HepG2 (cell line): Measurements from ENCODE around the gene CDC6. TPM values are rescaled to one million over a fixed set of nuclear protein-coding genes. Genes with fewer than 3 reads are reported as not detected.

Source experiments
- CENPT ChIP-seq: sonication (generic); formaldehyde crosslinking; IDR thresholded peaks from 2 replicates; pipeline ENCODE4 v1.8.0; 2022; ENCODE audit warnings: low read depth, mild to moderate bottlenecking, moderate library complexity, missing genetic modification reagents
- CENPX ChIP-seq: sonication (generic); formaldehyde crosslinking; IDR thresholded peaks from 2 replicates; pipeline ENCODE4 v1.9.0; 2021; ENCODE audit warnings: mild to moderate bottlenecking, missing genetic modification reagents, moderate library complexity
- MAFK ChIP-seq, 2 experiments: IDR thresholded peaks in 1 of 2; conservative IDR thresholded peaks in 1 of 2; 2 replicates each; pipeline ENCODE4 v1.6.1; 2011; ENCODE audit warnings: improper control_type of control experiment in 2 of 2, low read length in 2 of 2
- MATR3 ChIP-seq: sonication (generic); formaldehyde crosslinking; IDR thresholded peaks from 2 replicates; pipeline ENCODE4 v1.4.0; 2020; ENCODE audit warnings: missing genetic modification reagents
- MTF1 ChIP-seq: sonication (generic); formaldehyde crosslinking; IDR thresholded peaks from 2 replicates; pipeline ENCODE4 v1.5.0; 2020; ENCODE audit warnings: missing genetic modification reagents
- PRPF4 ChIP-seq: fragments of 200-400 bp; formaldehyde crosslinking; IDR thresholded peaks from 2 replicates; pipeline ENCODE4 v1.6.1; 2016; ENCODE audit warnings: low read length, low read depth; ENCODE audit not compliant: poor library complexity, severe bottlenecking
- RFXAP ChIP-seq: sonication (generic); formaldehyde crosslinking; IDR thresholded peaks from 2 replicates; pipeline ENCODE4 v1.4.0; 2020; ENCODE audit warnings: missing genetic modification reagents, borderline replicate concordance
- TCF7L2 ChIP-seq: IDR thresholded peaks from 2 replicates; pipeline ENCODE4 v1.6.1; 2011; ENCODE audit warnings: mild to moderate bottlenecking, low read depth, low read length, moderate library complexity
- ZNF367 ChIP-seq: sonication (generic); formaldehyde crosslinking; IDR thresholded peaks from 2 replicates; pipeline ENCODE4 v1.4.0; 2020; ENCODE audit warnings: missing genetic modification reagents, borderline replicate concordance
- ZNF749 ChIP-seq: sonication (generic); formaldehyde crosslinking; IDR thresholded peaks from 2 replicates; pipeline ENCODE4 v1.8.0; 2022; ENCODE audit warnings: mild to moderate bottlenecking, missing genetic modification reagents, moderate library complexity, borderline replicate concordance
- polyA plus RNA-seq, 8 experiments: library from polyadenylated mRNA; depleted of rRNA in 3 of 8; stranded (reverse) in 7 of 8; unstranded in 1 of 8; fragments of >200 nt; fragmentation: Illumina TruSeq in 4 of 8; extraction: Trizol in 4 of 8; gene quantifications; 2 replicates each; pipeline versions ENCODE4 v1.2.1 to v1.2.3, GENCODE V29; 2011 to 2016; ENCODE audit warnings: low read depth in 4 of 8, missing spikeins in 1 of 8, mixed read lengths in 1 of 8; ENCODE audit not compliant: insufficient read depth in 1 of 8
- total RNA-seq, 5 experiments: library from RNA; depleted of rRNA; stranded (reverse); fragments of >200 nt; fragmentation: Illumina TruSeq; extraction: Trizol; gene quantifications; 2 replicates each; pipeline ENCODE4 v1.2.3, GENCODE V29; 2016; ENCODE audit warnings: low read depth in 1 of 5
- TF ChIP-seq, protein P1 (sequence below): sonication (generic); formaldehyde crosslinking; IDR thresholded peaks from 2 replicates; pipeline ENCODE4 v1.8.1; 2023; ENCODE audit warnings: mild to moderate bottlenecking, missing genetic modification reagents
- TF ChIP-seq, protein P2 (sequence below): sonication (generic); formaldehyde crosslinking; IDR thresholded peaks from 2 replicates; pipeline ENCODE4 v1.4.0; 2020; ENCODE audit warnings: low read depth, mild to moderate bottlenecking, missing genetic modification reagents
- TF ChIP-seq, protein P3 (sequence below): sonication (generic); formaldehyde crosslinking; conservative IDR thresholded peaks from 2 replicates; pipeline ENCODE4 v1.8.0; 2022; ENCODE audit warnings: missing genetic modification reagents
- TF ChIP-seq, protein P4 (sequence below): sonication (generic); formaldehyde crosslinking; IDR thresholded peaks from 2 replicates; pipeline ENCODE4 v1.4.0; 2020; ENCODE audit warnings: missing genetic modification reagents
- TF ChIP-seq, protein P5 (sequence below): sonication (generic); formaldehyde crosslinking; IDR thresholded peaks from 2 replicates; pipeline ENCODE4 v1.8.1; 2022; ENCODE audit warnings: low read depth, mild to moderate bottlenecking, missing genetic modification reagents
- TF ChIP-seq, protein P6 (sequence below): sonication (generic); formaldehyde crosslinking; IDR thresholded peaks from 2 replicates; pipeline ENCODE4 v1.4.0; 2020; ENCODE audit warnings: mild to moderate bottlenecking, missing genetic modification reagents
- TF ChIP-seq, protein P7 (sequence below): sonication (generic); formaldehyde crosslinking; IDR thresholded peaks from 2 replicates; pipeline ENCODE4 v1.5.0; 2020; ENCODE audit warnings: mild to moderate bottlenecking, missing genetic modification reagents

CDC6 gene
- total and polyA plus RNA-seq, 2 of the 13 experiments (the other 11 are each of a cell fraction or from before 2014, with no cell fraction given) = 17.4 to 114 TPM

DNA sequence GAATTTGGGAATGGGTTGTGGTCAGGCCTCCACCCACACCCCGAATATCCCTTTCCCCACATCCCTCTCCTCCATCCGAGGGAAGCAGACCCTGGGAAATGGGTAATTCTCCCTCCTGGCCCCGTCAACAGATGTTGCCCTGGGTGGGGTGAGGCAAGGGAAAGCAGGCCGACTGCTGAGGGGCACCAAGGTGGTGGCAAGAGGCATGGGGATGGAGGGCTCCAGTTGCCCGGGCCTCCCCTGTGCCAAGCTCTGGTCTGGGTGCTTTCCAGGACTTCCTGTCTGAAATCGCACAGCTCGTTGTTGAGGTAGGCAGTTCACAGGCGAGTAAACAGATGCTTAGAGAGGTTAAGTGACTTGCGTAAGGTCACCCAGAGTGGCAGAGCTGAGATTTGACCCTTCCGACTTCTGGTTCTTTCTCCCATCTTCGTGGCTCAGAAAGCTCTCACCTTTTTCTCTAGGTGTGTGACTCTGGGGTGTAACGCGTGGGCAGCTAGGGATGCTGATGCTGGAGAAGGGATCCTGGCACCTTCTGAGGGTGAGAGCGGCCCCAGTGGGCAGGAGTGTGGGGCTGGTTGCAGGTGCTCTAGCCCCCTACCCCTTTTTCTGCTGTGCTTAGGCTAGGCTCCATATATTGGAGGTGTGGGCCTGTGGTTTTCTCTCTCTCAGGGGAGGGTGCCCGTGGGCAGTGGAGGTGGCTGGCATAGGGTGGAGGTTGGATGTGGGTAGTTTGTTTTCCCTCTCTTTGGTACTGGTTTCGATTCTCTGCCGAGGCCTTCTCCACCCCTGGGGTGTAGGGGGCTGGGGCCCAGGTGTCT lies 38.5 kb downstream of the CDC6 start (continued):
- TF ChIP-seq, protein P1, sequence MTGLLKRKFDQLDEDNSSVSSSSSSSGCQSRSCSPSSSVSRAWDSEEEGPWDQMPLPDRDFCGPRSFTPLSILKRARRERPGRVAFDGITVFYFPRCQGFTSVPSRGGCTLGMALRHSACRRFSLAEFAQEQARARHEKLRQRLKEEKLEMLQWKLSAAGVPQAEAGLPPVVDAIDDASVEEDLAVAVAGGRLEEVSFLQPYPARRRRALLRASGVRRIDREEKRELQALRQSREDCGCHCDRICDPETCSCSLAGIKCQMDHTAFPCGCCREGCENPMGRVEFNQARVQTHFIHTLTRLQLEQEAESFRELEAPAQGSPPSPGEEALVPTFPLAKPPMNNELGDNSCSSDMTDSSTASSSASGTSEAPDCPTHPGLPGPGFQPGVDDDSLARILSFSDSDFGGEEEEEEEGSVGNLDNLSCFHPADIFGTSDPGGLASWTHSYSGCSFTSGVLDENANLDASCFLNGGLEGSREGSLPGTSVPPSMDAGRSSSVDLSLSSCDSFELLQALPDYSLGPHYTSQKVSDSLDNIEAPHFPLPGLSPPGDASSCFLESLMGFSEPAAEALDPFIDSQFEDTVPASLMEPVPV (CRISPR knock-in tag) = no peak
- TF ChIP-seq, protein P2, sequence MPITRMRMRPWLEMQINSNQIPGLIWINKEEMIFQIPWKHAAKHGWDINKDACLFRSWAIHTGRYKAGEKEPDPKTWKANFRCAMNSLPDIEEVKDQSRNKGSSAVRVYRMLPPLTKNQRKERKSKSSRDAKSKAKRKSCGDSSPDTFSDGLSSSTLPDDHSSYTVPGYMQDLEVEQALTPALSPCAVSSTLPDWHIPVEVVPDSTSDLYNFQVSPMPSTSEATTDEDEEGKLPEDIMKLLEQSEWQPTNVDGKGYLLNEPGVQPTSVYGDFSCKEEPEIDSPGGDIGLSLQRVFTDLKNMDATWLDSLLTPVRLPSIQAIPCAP (CRISPR knock-in tag) = no peak
- TF ChIP-seq CENPX (CRISPR knock-in tag) = no peak
- TF ChIP-seq, protein P3, sequence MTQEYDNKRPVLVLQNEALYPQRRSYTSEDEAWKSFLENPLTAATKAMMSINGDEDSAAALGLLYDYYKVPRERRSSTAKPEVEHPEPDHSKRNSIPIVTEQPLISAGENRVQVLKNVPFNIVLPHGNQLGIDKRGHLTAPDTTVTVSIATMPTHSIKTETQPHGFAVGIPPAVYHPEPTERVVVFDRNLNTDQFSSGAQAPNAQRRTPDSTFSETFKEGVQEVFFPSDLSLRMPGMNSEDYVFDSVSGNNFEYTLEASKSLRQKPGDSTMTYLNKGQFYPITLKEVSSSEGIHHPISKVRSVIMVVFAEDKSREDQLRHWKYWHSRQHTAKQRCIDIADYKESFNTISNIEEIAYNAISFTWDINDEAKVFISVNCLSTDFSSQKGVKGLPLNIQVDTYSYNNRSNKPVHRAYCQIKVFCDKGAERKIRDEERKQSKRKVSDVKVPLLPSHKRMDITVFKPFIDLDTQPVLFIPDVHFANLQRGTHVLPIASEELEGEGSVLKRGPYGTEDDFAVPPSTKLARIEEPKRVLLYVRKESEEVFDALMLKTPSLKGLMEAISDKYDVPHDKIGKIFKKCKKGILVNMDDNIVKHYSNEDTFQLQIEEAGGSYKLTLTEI (CRISPR knock-in tag) = no peak
- TF ChIP-seq, protein P4, sequence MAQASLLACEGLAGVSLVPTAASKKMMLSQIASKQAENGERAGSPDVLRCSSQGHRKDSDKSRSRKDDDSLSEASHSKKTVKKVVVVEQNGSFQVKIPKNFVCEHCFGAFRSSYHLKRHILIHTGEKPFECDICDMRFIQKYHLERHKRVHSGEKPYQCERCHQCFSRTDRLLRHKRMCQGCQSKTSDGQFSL = no peak
- TF ChIP-seq PRPF4 = no peak
- TF ChIP-seq, protein P5, sequence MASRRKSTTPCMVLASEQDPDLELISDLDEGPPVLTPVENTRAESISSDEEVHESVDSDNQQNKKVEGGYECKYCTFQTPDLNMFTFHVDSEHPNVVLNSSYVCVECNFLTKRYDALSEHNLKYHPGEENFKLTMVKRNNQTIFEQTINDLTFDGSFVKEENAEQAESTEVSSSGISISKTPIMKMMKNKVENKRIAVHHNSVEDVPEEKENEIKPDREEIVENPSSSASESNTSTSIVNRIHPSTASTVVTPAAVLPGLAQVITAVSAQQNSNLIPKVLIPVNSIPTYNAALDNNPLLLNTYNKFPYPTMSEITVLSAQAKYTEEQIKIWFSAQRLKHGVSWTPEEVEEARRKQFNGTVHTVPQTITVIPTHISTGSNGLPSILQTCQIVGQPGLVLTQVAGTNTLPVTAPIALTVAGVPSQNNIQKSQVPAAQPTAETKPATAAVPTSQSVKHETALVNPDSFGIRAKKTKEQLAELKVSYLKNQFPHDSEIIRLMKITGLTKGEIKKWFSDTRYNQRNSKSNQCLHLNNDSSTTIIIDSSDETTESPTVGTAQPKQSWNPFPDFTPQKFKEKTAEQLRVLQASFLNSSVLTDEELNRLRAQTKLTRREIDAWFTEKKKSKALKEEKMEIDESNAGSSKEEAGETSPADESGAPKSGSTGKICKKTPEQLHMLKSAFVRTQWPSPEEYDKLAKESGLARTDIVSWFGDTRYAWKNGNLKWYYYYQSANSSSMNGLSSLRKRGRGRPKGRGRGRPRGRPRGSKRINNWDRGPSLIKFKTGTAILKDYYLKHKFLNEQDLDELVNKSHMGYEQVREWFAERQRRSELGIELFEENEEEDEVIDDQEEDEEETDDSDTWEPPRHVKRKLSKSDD (CRISPR knock-in tag) = no peak
- TF ChIP-seq CENPT (CRISPR knock-in tag) = no peak
- TF ChIP-seq ZNF367 (CRISPR knock-in tag) = no peak
- TF ChIP-seq, protein P6, sequence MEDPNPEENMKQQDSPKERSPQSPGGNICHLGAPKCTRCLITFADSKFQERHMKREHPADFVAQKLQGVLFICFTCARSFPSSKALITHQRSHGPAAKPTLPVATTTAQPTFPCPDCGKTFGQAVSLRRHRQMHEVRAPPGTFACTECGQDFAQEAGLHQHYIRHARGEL (CRISPR knock-in tag) = no peak
- no peak for TF ChIP-seq TCF7L2
- no peak for TF ChIP-seq RFXAP (CRISPR knock-in tag)
- TF ChIP-seq MATR3 = no peak
- no peak for TF ChIP-seq MAFK (conservative IDR thresholded peaks at IDR 0.05 in 1 of 2, IDR thresholded peaks at IDR 0.05 in 1 of 2; ENCODE audit: low read length in 2 of 2)
- TF ChIP-seq, protein P7, sequence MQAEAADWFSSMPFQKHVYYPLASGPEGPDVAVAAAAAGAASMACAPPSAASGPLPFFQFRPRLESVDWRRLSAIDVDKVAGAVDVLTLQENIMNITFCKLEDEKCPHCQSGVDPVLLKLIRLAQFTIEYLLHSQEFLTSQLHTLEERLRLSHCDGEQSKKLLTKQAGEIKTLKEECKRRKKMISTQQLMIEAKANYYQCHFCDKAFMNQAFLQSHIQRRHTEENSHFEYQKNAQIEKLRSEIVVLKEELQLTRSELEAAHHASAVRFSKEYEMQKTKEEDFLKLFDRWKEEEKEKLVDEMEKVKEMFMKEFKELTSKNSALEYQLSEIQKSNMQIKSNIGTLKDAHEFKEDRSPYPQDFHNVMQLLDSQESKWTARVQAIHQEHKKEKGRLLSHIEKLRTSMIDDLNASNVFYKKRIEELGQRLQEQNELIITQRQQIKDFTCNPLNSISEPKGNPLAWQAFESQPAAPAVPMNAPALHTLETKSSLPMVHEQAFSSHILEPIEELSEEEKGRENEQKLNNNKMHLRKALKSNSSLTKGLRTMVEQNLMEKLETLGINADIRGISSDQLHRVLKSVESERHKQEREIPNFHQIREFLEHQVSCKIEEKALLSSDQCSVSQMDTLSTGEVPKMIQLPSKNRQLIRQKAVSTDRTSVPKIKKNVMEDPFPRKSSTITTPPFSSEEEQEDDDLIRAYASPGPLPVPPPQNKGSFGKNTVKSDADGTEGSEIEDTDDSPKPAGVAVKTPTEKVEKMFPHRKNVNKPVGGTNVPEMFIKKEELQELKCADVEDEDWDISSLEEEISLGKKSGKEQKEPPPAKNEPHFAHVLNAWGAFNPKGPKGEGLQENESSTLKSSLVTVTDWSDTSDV (CRISPR knock-in tag) = no peak
- TF ChIP-seq ZNF749 (CRISPR knock-in tag) = no peak
- TF ChIP-seq MTF1 (CRISPR knock-in tag) = no peak
